Body of pancreas (tissue), 4 donors: ENCODE results near the gene TBC1D10A. TPM values are rescaled to one million over a fixed set of nuclear protein-coding genes. Genes with fewer than 3 reads are reported as not detected.

ENCODE experiments used
- ATAC-seq: fragments of 150-250 bp; one replicate; pipeline ENCODE4 v1.9.1; 2016
- DNase-seq, 4 donors: peaks; one replicate each; pipeline ENCODE4 v3.0.0-alpha.2; 2019
- H3K27ac ChIP-seq, 4 donors: fragments of 200-600 bp; sonication (generic); 1 replicate in 3 of 4; 2 replicates in 1 of 4; pipeline versions ENCODE4 v1.5.1 to v1.6.1; 2016 to 2019; ENCODE audit warnings: mild to moderate bottlenecking in 1 of 4, mixed read lengths in 1 of 4, moderate library complexity in 1 of 4
- H3K27me3 ChIP-seq, 2 donors: fragments of 200-600 bp; sonication (generic); one replicate each; pipeline ENCODE4 v1.6.0; 2016; ENCODE audit warnings: mild to moderate bottlenecking in 1 of 2
- H3K36me3 ChIP-seq, 2 donors: fragments of 200-600 bp; sonication (generic); replicated peaks in 1 of 2; 2 replicates each; pipeline ENCODE4 v1.5.1; 2016; ENCODE audit warnings: low read depth in 2 of 2; ENCODE audit not compliant: insufficient read depth in 1 of 2
- H3K4me1 ChIP-seq: fragments of 200-600 bp; sonication (generic); one replicate; pipeline ENCODE4 v1.6.0; 2016
- H3K4me3 ChIP-seq, 2 donors: fragments of 200-600 bp; sonication (generic); 1 replicate in 1 of 2; 2 replicates in 1 of 2; pipeline ENCODE4 v1.5.1; 2016 to 2019
- H3K9me3 ChIP-seq, 3 donors: fragments of 200-600 bp; sonication (generic); 1 replicate in 2 of 3; 2 replicates in 1 of 3; pipeline ENCODE4 v1.5.1; 2016
- POLR2A ChIP-seq, 3 donors: fragments of 450-650 bp; IDR thresholded peaks; one replicate each; pipeline ENCODE4 v1.6.1; 2016; ENCODE audit warnings: antibody characterized with exemption in 3 of 3, mild to moderate bottlenecking in 2 of 3
- WGBS, 2 donors: methylation state at CpG; one replicate each; pipeline ENCODE4 v1.1.5; 2017; 5-methylcytosine and 5-hydroxymethylcytosine counted together
- intact Hi-C: fragments of 100-400 bp; cut with DNase I; formaldehyde crosslinking; loops from one replicate; pipeline ENCODE4 v1.15.1; 2023
- total RNA-seq, 2 donors: library from RNA; depleted of rRNA; stranded (reverse); fragments of >200 nt; gene quantifications; one replicate each; pipeline ENCODE4 v1.1.0, GENCODE V29; 2016
- TF ChIP-seq, protein P1 (sequence below), 7 experiments: fragments of 450-650 bp in 4 of 7; fragments of 200-600 bp in 3 of 7; sonication (generic) in 3 of 7; IDR thresholded peaks; one replicate each; pipeline ENCODE4 v1.5.1; 2016 to 2019; ENCODE audit warnings: antibody characterized with exemption in 7 of 7

Gene TBC1D10A
- total RNA-seq, 2 donors from 2014 or later = 4.3 to 15.0 TPM

DNA sequence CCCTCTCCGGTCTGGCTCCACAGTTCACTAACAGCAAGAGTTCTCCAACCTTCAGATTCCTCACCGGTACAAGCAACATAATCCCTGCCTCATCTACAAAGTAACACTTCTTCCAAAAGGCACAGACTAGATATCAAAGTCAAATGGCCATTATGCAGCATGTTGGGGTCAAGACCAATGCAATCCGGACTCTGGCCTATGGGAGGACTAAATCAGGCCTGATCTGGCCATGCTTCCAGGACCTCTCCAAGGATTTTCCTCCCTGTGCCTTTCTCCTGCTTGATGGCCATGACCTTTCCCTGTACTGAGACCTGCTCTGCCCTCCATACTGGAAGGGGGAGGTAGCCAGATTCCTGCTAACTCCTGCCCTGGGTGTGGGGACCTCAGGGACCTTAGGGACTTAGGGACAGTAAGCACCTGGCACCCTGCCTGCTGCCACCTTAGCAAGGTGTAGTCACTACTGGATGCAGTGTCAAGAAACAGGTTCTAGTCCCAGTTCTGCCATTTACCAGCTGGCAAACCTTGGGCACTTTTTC is 6.7 kb downstream of the TBC1D10A start:
- Histone ChIP-seq H3K36me3 (no peaks in the 10 kb centered on the region), H3K27me3 (no peaks in the 10 kb centered on the region), H3K9me3 (no peaks in the 10 kb centered on the region), H3K4me3 (no peak overlapping the region), H3K27ac (no peak overlapping the region), H3K4me1 (peaks cover 51% of the 10 kb centered on the region)
- TF ChIP-seq POLR2A (IDR thresholded peaks at IDR 0.05) = no peak
- no peak for ATAC-seq
- intact Hi-C loops = no loop called here
- WGBS, 2 donors = 92 to 97% methylated on average over 3 of the region's 3 CpGs
- DNase-seq = no peak

DNA sequence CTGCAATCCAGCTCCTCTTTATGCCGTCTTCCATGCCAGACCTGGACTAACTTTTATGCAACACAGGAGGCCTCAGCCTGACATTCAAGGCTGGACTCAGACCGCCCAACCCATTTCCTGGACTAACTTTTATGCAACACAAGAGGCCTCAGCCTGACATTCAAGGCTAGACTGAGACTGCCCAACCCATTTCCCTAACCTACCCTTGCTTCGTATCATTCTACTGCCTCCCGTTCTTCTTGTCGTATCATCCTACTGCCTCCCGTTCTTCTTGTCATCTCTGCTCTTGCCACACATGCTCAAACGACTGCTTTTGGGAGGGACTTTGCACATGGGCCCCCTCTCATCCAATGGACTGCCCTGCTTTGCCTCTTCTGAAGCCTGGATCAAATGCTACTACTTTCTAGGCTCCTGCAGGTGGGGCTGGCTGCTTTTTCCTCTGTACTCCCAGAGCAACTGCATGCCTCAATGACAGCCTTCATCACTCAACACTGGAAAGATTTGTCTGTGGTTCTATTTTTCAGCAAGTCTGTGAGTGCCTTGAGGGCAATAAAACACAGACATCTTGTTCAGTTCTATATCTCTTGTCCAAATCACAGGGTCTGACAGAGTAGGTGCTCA is 7.8 kb downstream of the TBC1D10A start:
- intact Hi-C loops = no loop called here
- Histone ChIP-seq H3K4me1 (peaks cover 44% of the 10 kb centered on the region), H3K9me3 (no peaks in the 10 kb centered on the region), H3K4me3 (no peak overlapping the region), H3K27me3 (no peaks in the 10 kb centered on the region), H3K27ac (no peak overlapping the region), H3K36me3 (no peaks in the 10 kb centered on the region)
- no peak for ATAC-seq
- TF ChIP-seq POLR2A (IDR thresholded peaks at IDR 0.05) = no peak
- TF ChIP-seq, protein P1, sequence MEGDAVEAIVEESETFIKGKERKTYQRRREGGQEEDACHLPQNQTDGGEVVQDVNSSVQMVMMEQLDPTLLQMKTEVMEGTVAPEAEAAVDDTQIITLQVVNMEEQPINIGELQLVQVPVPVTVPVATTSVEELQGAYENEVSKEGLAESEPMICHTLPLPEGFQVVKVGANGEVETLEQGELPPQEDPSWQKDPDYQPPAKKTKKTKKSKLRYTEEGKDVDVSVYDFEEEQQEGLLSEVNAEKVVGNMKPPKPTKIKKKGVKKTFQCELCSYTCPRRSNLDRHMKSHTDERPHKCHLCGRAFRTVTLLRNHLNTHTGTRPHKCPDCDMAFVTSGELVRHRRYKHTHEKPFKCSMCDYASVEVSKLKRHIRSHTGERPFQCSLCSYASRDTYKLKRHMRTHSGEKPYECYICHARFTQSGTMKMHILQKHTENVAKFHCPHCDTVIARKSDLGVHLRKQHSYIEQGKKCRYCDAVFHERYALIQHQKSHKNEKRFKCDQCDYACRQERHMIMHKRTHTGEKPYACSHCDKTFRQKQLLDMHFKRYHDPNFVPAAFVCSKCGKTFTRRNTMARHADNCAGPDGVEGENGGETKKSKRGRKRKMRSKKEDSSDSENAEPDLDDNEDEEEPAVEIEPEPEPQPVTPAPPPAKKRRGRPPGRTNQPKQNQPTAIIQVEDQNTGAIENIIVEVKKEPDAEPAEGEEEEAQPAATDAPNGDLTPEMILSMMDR (IDR thresholded peaks at IDR 0.05) = no peak
- no peak for DNase-seq
- WGBS, 2 donors = 76 to 89% methylated on average over 7 of the region's 7 CpGs

DNA sequence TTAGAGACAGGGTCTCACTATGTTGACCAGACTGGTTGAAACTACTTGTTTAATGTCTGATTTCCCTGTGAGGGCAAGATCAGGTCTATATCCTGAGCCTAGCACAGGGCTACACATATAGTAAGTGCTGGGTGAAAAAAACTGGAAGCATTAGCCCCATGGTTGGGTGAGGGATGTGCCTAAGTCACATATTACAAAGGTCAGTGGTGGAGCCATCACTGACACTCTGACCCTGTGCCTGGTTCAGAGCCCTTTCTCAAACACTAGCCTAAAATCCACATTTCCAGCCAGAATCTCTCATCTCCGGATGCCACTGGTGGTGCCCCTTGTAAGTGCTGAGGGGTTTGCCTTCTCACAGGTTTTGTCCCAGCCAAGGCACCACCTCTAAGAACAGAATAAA is 9.0 kb downstream of the TBC1D10A start:
- H3K4me1 ChIP-seq = peaks cover 42% of the 10 kb centered on the region
- H3K27ac ChIP-seq = peak overlapping the region in 1 of 4 donors; percentile 45
- WGBS, 2 donors = 100% methylated on average over 1 of the region's 1 CpG
- no peak overlapping the region for H3K4me3 ChIP-seq
- ATAC-seq = no peak
- H3K36me3 ChIP-seq = no peaks in the 10 kb centered on the region
- no peaks in the 10 kb centered on the region for H3K9me3 ChIP-seq
- no peak for DNase-seq
- H3K27me3 ChIP-seq = no peaks in the 10 kb centered on the region
- TF ChIP-seq, protein P1 (IDR thresholded peaks at IDR 0.05) = no peak
- no peak for TF ChIP-seq POLR2A (IDR thresholded peaks at IDR 0.05)
- intact Hi-C loops = no loop called here

DNA sequence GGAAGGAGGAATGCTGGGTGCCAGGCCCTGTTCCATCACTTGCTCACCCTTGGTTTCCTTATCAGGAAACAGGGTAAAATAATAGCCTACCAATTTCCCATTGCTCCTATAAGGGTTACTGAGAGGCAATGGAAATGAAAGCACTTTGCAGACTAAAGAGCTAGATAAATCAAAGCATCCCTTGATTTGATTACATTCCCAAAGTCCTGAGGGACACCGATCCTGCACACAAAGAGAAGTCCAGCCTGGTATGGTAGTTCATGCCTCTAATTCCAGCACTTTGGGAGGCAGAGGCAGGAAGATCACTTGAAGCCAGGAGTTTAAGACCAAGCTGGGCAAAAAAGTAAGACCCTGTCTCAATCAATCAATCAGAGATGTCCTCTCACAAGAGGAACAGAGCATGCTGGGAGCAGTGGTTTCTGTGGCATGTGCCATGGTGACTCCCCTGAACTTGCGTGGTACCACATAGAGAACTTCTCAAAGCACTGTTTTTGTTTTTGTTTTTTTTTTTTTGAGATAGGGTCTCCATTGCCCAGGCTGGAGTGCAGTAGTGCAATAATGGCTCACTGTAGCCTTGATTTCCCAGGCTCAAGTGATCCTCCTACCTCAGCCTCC is 10.7 kb downstream of the TBC1D10A start:
- H3K4me3 ChIP-seq = no peak overlapping the region
- H3K9me3 ChIP-seq = no peaks in the 10 kb centered on the region
- peaks cover 53% of the 10 kb centered on the region for H3K4me1 ChIP-seq
- intact Hi-C loops = no loop called here
- WGBS, 2 donors = 91 to 96% methylated on average over 2 of the region's 2 CpGs
- no peaks in the 10 kb centered on the region for H3K36me3 ChIP-seq
- H3K27me3 ChIP-seq = no peaks in the 10 kb centered on the region
- no peak overlapping the region for H3K27ac ChIP-seq
- DNase-seq = no peak
- ATAC-seq = no peak
- TF ChIP-seq POLR2A (IDR thresholded peaks at IDR 0.05) = no peak
- TF ChIP-seq, protein P1 (IDR thresholded peaks at IDR 0.05) = no peak

DNA sequence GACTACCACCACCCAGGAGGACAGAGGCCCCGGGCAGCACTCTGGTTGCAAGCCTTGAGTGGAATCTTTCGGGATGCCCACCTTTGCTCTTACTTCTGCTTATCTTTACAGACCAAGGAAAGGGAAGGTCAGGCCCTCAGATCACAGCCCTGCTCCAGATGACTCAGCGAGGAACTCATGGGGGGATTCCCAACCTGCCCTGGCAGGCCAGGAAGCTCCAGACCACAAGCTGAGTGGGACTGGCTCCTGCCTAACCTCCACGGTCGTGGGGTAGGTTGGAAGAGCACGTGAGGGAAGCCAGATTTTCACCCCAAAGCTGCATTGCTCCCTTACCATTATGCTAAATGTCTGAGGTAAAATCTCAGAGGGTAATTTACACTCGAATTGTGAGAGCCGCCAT is 11.8 kb downstream of the TBC1D10A start:
- intact Hi-C loops = no loop called here
- WGBS, 2 donors = 78 to 81% methylated on average over 8 of the region's 8 CpGs
- TF ChIP-seq, protein P1 (IDR thresholded peaks at IDR 0.05) = no peak
- no peak for TF ChIP-seq POLR2A (IDR thresholded peaks at IDR 0.05)
- ATAC-seq (no peak), DNase-seq (no peak)
- Histone ChIP-seq H3K4me1 (peaks cover 57% of the 10 kb centered on the region), H3K27me3 (no peaks in the 10 kb centered on the region), H3K36me3 (no peaks in the 10 kb centered on the region), H3K27ac (peak overlapping the region in 1 of 4 donors; percentile 31), H3K9me3 (no peaks in the 10 kb centered on the region), H3K4me3 (no peak overlapping the region)
